GM06990 (cell line): ENCODE measurements around the gene ACTL8.

ENCODE experiments used
- DNase-seq: peaks from one replicate; pipeline ENCODE4 v3.0.0-alpha.2; 2011; ENCODE audit not compliant: insufficient read length; ENCODE audit errors: extremely low read depth
- H3K27me3 ChIP-seq: replicated peaks from 2 replicates; pipeline ENCODE4 v1.6.0; 2011; ENCODE audit warnings: low read length; ENCODE audit not compliant: control insufficient read depth, insufficient read depth
- H3K36me3 ChIP-seq: 2 replicates; pipeline ENCODE4 v1.5.1; 2011; ENCODE audit warnings: low read length; ENCODE audit not compliant: control insufficient read depth, insufficient read depth
- H3K4me3 ChIP-seq: replicated peaks from 2 replicates; pipeline ENCODE4 v1.5.1; 2011; ENCODE audit warnings: low read depth, mild to moderate bottlenecking, control low read depth, low read length
- CTCF ChIP-seq: IDR thresholded peaks from 2 replicates; pipeline ENCODE4 v1.5.1; 2011; ENCODE audit warnings: low read length, control low read depth, mild to moderate bottlenecking, inconsistent platforms; ENCODE audit not compliant: insufficient read depth, poor library complexity, severe bottlenecking

ACTL8 gene

GRCh38 chr1:17810668-17811067 is 55.5 kb downstream of the ACTL8 start:
- DNase-seq, result no peak
- Histone ChIP-seq H3K36me3 (no peaks in the 10 kb centered on the region), H3K4me3 (no peak overlapping the region), H3K27me3 (peaks cover 1% of the 10 kb centered on the region)
- TF ChIP-seq CTCF, result no peak

GRCh38 chr1:17816511-17816910 is 61.4 kb downstream of the ACTL8 start:
- TF ChIP-seq CTCF, result no peak
- no peaks in the 10 kb centered on the region; the same call in 1 of the 2 replicates for H3K27me3 ChIP-seq
- DNase-seq, result no peak
- H3K4me3 ChIP-seq, result no peak overlapping the region
- no peaks in the 10 kb centered on the region for H3K36me3 ChIP-seq

GRCh38 chr1:17819129-17819802 is 64.1 kb downstream of the ACTL8 start:
- DNase-seq, result no peak
- H3K4me3 ChIP-seq, result no peak overlapping the region
- H3K36me3 ChIP-seq, result no peaks in the 10 kb centered on the region
- no peaks in the 10 kb centered on the region; the same call in 1 of the 2 replicates for H3K27me3 ChIP-seq
- no peak for TF ChIP-seq CTCF

- no peaks in the 10 kb centered on the region; the same call in 1 of the 2 replicates for H3K27me3 ChIP-seq
- no peaks in the 10 kb centered on the region for H3K36me3 ChIP-seq
- DNase-seq, result no peak
- TF ChIP-seq CTCF, result no peak
- no peak overlapping the region for H3K4me3 ChIP-seq
Observed at GRCh38 chr1:17820198-17820597, 65.1 kb downstream of the ACTL8 start.

GRCh38 chr1:17822741-17823426 is 67.8 kb downstream of the ACTL8 start:
- Histone ChIP-seq H3K4me3 (no peak overlapping the region), H3K27me3 (no peaks in the 10 kb centered on the region; the same call in 1 of the 2 replicates), H3K36me3 (no peaks in the 10 kb centered on the region)
- no peak for TF ChIP-seq CTCF
- DNase-seq, result no peak
